Mesenteric fat pad (tissue), 1 donor: ENCODE results near the gene MARCHF10. TPM values are rescaled to one million over a fixed set of nuclear protein-coding genes. Genes with fewer than 3 reads are reported as not detected.

Source experiments
- DNase-seq: peaks from one replicate; pipeline ENCODE4 v3.0.0-alpha.2; 2020; ENCODE audit warnings: low spot score
- total RNA-seq: library from RNA; stranded (reverse); fragmentation: NEBNext Ultra II Directional; extraction: Animal tissue kit (Norgen Biotek cat#: 25700); gene quantifications from one replicate; pipeline ENCODE4 v1.2.1, GENCODE V29; 2021
- donor health status: DM: yes; HTN: yes; CAD: no.

MARCHF10 gene
- total RNA-seq, 1 donor from 2014 or later: 0.16 TPM

- DNase-seq: peak; percentile 71
Observed at GRCh38 chr17:62755141-62755851, 52.8 kb downstream of the MARCHF10 start.

- no peak for DNase-seq
Observed at GRCh38 chr17:62754631-62755030, 53.5 kb downstream of the MARCHF10 start.

GRCh38 chr17:62753562-62753961 is 54.6 kb downstream of the MARCHF10 start:
- peak; percentile 57 for DNase-seq

- DNase-seq: no peak
Observed at GRCh38 chr17:62751060-62751691, 56.9 kb downstream of the MARCHF10 start.

- DNase-seq: no peak
Observed at GRCh38 chr17:62750631-62751051, 57.5 kb downstream of the MARCHF10 start.

- no peak for DNase-seq
Observed at GRCh38 chr17:62749926-62750325, 58.2 kb downstream of the MARCHF10 start.

GRCh38 chr17:62746941-62747340 is 61.2 kb downstream of the MARCHF10 start:
- DNase-seq: no peak

GRCh38 chr17:62745806-62746205 is 62.3 kb downstream of the MARCHF10 start:
- no peak for DNase-seq

GRCh38 chr17:62744259-62744658 is 63.9 kb downstream of the MARCHF10 start:
- no peak for DNase-seq

- no peak for DNase-seq
Observed at GRCh38 chr17:62741290-62741689, 66.8 kb downstream of the MARCHF10 start.

- no peak for DNase-seq
Observed at GRCh38 chr17:62739645-62740388, 68.3 kb downstream of the MARCHF10 start.

- no peak for DNase-seq
Observed at GRCh38 chr17:62738281-62738680, 69.8 kb downstream of the MARCHF10 start.

- DNase-seq: no peak
Observed at GRCh38 chr17:62737513-62737912, 70.6 kb downstream of the MARCHF10 start.

GRCh38 chr17:62735044-62735651 is 73.0 kb downstream of the MARCHF10 start:
- no peak for DNase-seq

- DNase-seq: no peak
Observed at GRCh38 chr17:62732125-62732524, 76.0 kb downstream of the MARCHF10 start.

GRCh38 chr17:62727916-62728672 is 80.0 kb downstream of the MARCHF10 start:
- no peak for DNase-seq

- DNase-seq: no peak
Observed at GRCh38 chr17:62725791-62726249, 82.3 kb downstream of the MARCHF10 start.

- no peak for DNase-seq
Observed at GRCh38 chr17:62724398-62725146, 83.5 kb downstream of the MARCHF10 start.

- DNase-seq: no peak
Observed at GRCh38 chr17:62723842-62724241, 84.3 kb downstream of the MARCHF10 start.

- no peak for DNase-seq
Observed at GRCh38 chr17:62722625-62723024, 85.5 kb downstream of the MARCHF10 start.
